Pericardium fibroblast (primary cell): ENCODE data around the gene SLC38A8. TPM values are rescaled to one million over a fixed set of nuclear protein-coding genes. Genes with fewer than 3 reads are reported as not detected.

Experiments
- total RNA-seq: library from RNA; depleted of rRNA; stranded (reverse); fragments of >200 nt; gene quantifications from 2 replicates; pipeline ENCODE4 v1.2.3, GENCODE V29; 2015

The SLC38A8 gene
- not detected in 2 replicates for total RNA-seq

GRCh38 chr16:84042308-84042878, at the start of gene SLC38A8:
SLC38A8 (minus strand) TSS chr16:84042795; CDS start chr16:84042157, 638 bp downstream.

GRCh38 chr16:83967838-83968305, 74.7 kb downstream of the SLC38A8 start, which contains the start of gene NECAB2:
NECAB2 (plus strand) TSS chr16:83968244; CDS start chr16:83968649, 405 bp downstream.

Other genes with a start within 250 kb of the SLC38A8 start
- 18.3 and 18.7 TPM in 2 replicates for gene HSBP1, start 234.8 kb downstream of the SLC38A8 start, total RNA-seq
- 2.9 and 3.3 TPM in 2 replicates for gene MLYCD, start 143.7 kb downstream of the SLC38A8 start, total RNA-seq
- 2.1 and 3.1 TPM in 2 replicates for gene OSGIN1, start 89.6 kb downstream of the SLC38A8 start, total RNA-seq
- 0.47 TPM in 1 of 2 replicates, not detected in the other for gene NECAB2, start 74.6 kb downstream of the SLC38A8 start, total RNA-seq
- gene MBTPS1, start 74.1 kb upstream of the SLC38A8 start, total RNA-seq = 86.1 TPM in 2 replicates
- 10.3 and 20.8 TPM in 2 replicates for gene HSDL1, start 102.4 kb upstream of the SLC38A8 start, total RNA-seq
- not detected in 2 replicates for gene DNAAF1, start 102.5 kb upstream of the SLC38A8 start, total RNA-seq
- gene TAF1C, start 144.3 kb upstream of the SLC38A8 start, total RNA-seq = 9.6 and 13.1 TPM in 2 replicates
- gene ADAD2, start 148.4 kb upstream of the SLC38A8 start, total RNA-seq = not detected in 2 replicates
- not detected in 2 replicates for gene KCNG4, start 197.2 kb upstream of the SLC38A8 start, total RNA-seq